Tibial nerve (tissue), 4 donors: ENCODE results near the gene CYSRT1. TPM values are rescaled to one million over a fixed set of nuclear protein-coding genes. Genes with fewer than 3 reads are reported as not detected.

Experiments used
- DNase-seq, 2 donors: peaks; one replicate each; pipeline ENCODE4 v3.0.0-alpha.2; 2019; ENCODE audit warnings: low spot score in 2 of 2
- H3K27ac ChIP-seq, 4 donors: fragments of 200-600 bp; sonication (generic) in 3 of 4; one replicate each; pipeline ENCODE4 v1.5.1; 2017 to 2019; ENCODE audit warnings: mild to moderate bottlenecking in 1 of 4
- H3K27me3 ChIP-seq, 2 donors: fragments of 200-600 bp; sonication (generic) in 1 of 2; one replicate each; pipeline versions ENCODE4 v1.5.1 to v1.6.0; 2017 to 2019
- H3K36me3 ChIP-seq, 3 donors: fragments of 200-600 bp; sonication (generic); one replicate each; pipeline ENCODE4 v1.5.1; 2018 to 2019
- H3K4me1 ChIP-seq, 4 donors: fragments of 200-600 bp; sonication (generic) in 3 of 4; one replicate each; pipeline ENCODE4 v1.5.1; 2017 to 2019
- H3K4me3 ChIP-seq, 4 donors: fragments of 200-600 bp; sonication (generic) in 3 of 4; one replicate each; pipeline ENCODE4 v1.5.1; 2017 to 2019; ENCODE audit warnings: mild to moderate bottlenecking in 1 of 4, moderate library complexity in 1 of 4
- H3K9me3 ChIP-seq, 4 donors: fragments of 200-600 bp; sonication (generic) in 3 of 4; one replicate each; pipeline ENCODE4 v1.5.1; 2017 to 2019
- EP300 ChIP-seq, 2 donors: sonication (generic); formaldehyde crosslinking; IDR thresholded peaks; one replicate each; pipeline ENCODE4 v1.6.1; 2017; ENCODE audit warnings: antibody characterized with exemption in 2 of 2, mild to moderate bottlenecking in 1 of 2
- POLR2A ChIP-seq, 2 donors: fragments of 450-650 bp; IDR thresholded peaks; one replicate each; pipeline ENCODE4 v1.6.1; 2017; ENCODE audit warnings: antibody characterized with exemption in 2 of 2, mild to moderate bottlenecking in 2 of 2, moderate library complexity in 2 of 2
- WGBS, 2 donors: methylation state at CpG; one replicate each; pipeline ENCODE4 v1.1.5; 2018; 5-methylcytosine and 5-hydroxymethylcytosine counted together
- total RNA-seq, 4 donors: library from RNA; depleted of rRNA; stranded (reverse); fragments of >200 nt; gene quantifications; one replicate each; pipeline ENCODE4 v1.1.0, GENCODE V29; 2016
- TF ChIP-seq, protein P1 (sequence below), 5 experiments: fragments of 200-600 bp in 3 of 5; fragments of 450-650 bp in 2 of 5; sonication (generic) in 3 of 5; IDR thresholded peaks; one replicate each; pipeline ENCODE4 v1.5.1; 2016 to 2019; ENCODE audit warnings: antibody characterized with exemption in 5 of 5, mild to moderate bottlenecking in 3 of 5, moderate library complexity in 2 of 5

CYSRT1 gene
- total RNA-seq, 4 donors from 2014 or later: not detected

DNA sequence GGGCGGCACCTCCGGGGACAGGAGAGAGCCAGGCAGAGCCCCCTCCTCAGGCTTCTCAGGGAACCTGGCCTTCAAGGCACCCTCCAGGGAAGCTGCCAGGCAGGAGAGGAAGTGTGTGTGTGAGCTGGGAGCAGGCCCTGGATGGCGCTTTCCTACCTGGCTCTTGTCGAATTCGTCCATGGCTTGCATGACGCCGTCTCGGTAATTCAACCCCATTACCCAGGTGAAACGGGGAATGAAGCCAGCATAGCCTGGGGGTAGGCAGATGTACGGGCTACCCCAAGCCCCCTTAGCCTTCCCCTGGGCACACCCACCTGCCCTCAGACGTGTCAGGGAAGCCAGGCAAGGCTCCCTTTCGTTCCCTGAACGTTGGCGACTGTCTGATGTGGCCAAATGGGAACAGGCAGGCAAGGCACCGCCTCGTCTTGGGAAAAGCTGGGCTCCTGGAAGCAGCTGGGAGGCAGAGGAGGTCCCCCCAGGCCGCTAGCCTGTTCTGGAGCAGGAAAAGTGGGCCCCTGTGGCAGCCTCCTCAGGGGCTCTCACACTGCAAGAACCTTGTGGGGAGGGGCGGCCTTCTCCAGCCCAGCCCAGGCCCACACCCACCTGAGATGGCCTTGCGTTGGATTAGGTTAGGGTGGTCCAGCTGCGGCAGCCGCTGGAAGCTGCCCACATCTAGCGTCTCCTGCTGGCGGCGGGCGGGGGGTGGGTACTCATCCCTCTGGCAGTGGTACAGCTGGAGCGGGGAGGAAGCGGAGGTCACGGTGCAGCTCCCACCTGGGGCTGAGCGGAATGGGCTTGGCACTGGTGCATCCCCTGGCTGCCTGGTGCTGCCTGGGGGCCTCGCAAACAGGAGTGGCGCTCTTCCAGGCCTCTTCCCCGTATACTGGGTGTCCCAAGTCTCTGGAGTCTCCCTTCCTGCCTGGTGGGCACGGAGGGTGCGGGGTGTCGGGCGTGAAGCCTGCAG is 19.8 kb downstream of the CYSRT1 start:
- WGBS, 2 donors: 57 to 74% methylated on average over 23 to 30 of the region's 36 CpGs
- Histone ChIP-seq H3K27me3 (no peaks in the 10 kb centered on the region), H3K27ac (no peak overlapping the region), H3K9me3 (no peaks in the 10 kb centered on the region), H3K4me1 (peaks cover 0 to 36% (median 17%) of the 10 kb centered on the region in 4 donors), H3K4me3 (no peak overlapping the region), H3K36me3 (peaks cover 0 to 20% (median 10%) of the 10 kb centered on the region in 3 donors)
- DNase-seq: no peak
- TF ChIP-seq EP300 (IDR thresholded peaks at IDR 0.05): no peak
- no peak for TF ChIP-seq POLR2A (IDR thresholded peaks at IDR 0.05)
- TF ChIP-seq, protein P1, sequence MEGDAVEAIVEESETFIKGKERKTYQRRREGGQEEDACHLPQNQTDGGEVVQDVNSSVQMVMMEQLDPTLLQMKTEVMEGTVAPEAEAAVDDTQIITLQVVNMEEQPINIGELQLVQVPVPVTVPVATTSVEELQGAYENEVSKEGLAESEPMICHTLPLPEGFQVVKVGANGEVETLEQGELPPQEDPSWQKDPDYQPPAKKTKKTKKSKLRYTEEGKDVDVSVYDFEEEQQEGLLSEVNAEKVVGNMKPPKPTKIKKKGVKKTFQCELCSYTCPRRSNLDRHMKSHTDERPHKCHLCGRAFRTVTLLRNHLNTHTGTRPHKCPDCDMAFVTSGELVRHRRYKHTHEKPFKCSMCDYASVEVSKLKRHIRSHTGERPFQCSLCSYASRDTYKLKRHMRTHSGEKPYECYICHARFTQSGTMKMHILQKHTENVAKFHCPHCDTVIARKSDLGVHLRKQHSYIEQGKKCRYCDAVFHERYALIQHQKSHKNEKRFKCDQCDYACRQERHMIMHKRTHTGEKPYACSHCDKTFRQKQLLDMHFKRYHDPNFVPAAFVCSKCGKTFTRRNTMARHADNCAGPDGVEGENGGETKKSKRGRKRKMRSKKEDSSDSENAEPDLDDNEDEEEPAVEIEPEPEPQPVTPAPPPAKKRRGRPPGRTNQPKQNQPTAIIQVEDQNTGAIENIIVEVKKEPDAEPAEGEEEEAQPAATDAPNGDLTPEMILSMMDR (IDR thresholded peaks at IDR 0.05): no peak

DNA sequence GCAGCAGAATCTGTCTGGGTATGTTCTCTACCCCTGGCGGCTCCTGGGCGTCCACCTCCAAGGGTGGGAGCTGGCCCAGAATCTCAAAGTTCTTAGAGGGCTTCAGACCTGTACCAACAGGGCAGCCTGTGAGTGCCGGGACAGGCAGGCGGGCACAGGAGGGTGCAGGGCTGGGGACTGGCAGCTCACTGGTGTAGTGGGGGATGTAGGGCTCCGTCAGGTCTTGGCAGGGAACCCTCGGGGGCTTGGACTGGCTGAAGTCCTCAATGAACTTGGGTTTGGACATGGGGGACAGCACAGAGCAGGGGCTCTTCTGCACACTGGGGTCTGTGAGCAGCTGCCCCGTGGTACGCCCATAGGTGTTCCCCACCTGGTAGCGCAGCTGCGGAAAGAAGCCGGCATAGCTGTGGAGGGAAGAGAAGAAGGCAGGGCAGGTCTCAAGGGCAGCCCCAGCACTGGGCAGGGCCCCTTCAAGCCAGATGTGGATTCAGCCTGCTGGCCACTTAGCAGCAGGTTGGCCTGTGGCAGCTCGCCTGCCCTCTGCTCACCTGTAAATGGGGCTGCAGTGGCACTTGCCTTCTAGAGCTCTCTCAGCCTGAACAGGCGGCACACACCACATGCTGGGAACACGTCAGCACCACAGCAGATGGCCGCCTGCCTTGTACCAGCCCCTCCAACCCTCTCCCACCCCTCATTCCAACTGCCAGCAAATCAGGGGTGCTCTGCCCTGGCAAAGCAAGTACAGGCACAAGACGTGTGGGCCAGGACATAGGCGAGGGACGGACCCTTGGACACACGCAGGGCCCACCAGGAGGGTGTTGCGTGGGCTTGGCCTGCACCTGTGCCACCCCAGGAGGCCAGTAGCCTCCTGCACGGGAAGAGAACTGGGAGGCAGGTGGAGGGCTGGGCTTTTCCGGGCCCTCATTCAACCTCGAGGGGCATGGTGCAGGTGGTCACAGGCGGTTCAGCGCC is 20.8 kb downstream of the CYSRT1 start:
- peaks cover 0 to 39% (median 16%) of the 10 kb centered on the region in 4 donors for H3K4me1 ChIP-seq
- no peak for DNase-seq
- H3K27me3 ChIP-seq: no peaks in the 10 kb centered on the region
- H3K9me3 ChIP-seq: no peaks in the 10 kb centered on the region
- 88 to 90% methylated on average over 24 to 25 of the region's 25 CpGs for WGBS, 2 donors
- H3K27ac ChIP-seq: no peak overlapping the region
- no peak overlapping the region for H3K4me3 ChIP-seq
- TF ChIP-seq, protein P1 (IDR thresholded peaks at IDR 0.05): no peak
- TF ChIP-seq POLR2A (IDR thresholded peaks at IDR 0.05): no peak
- TF ChIP-seq EP300 (IDR thresholded peaks at IDR 0.05): no peak
- H3K36me3 ChIP-seq: peaks cover 0 to 20% (median 10%) of the 10 kb centered on the region in 3 donors

DNA sequence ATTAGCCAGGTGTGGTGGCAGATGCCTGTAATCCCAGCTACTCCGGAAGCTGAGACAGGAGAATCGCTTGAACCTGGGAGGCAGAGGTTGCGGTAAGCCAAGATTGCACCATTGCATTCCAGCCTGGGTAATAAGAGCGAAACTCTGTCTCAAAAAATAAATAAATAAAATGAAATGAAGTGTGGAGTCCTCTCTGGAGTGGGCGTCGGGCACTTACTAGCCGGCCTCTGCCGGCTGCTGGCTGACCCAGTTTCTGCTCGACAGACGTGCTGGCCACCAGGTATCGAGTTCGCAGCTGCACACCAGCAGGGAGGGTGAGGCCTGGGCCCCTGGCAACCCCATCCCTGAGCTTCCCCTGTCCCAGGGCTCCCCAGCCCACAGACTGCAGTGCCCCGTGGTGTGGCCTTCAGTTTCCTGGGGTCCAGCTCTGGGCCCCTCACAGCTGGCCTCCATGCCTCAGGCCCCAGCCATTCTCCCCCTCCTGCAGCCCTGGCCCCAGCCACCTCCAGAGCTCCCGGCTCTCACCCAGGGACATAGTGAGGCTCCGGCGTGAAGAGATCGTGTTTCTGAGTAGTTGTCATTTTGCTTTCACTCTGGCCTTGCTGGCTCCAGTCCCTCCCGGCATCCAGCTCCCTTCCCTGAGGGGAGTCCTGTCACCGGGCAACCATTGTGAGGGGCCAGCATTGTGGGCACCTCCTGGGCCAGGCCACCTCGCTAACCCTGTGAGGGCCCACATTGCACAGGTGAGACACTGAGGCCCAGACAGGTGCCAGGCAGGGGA is 22.4 kb downstream of the CYSRT1 start:
- DNase-seq: no peak
- H3K4me1 ChIP-seq: peaks cover 0 to 36% (median 8%) of the 10 kb centered on the region in 4 donors
- WGBS, 2 donors: 68% methylated on average over 20 of the region's 20 CpGs

DNA sequence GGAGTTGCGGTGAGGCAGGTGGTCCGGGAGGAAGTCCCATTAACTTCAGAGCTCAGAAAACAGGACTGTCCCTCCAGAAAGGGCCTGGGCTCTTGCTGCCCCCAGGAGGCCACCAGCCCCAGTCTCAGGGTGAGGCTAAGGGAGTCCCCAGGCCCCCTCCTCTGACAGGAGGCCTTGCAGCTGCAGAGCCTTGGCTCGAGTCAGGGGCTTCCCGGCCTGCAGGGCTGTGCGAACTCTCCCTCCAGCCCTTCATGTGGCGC is 22.9 kb downstream of the CYSRT1 start:
- TF ChIP-seq EP300 (IDR thresholded peaks at IDR 0.05) (no peak), POLR2A (IDR thresholded peaks at IDR 0.05) (no peak)
- TF ChIP-seq, protein P1 (IDR thresholded peaks at IDR 0.05): no peak
- no peak overlapping the region for H3K4me3 ChIP-seq
- no peak for DNase-seq
- WGBS, 2 donors: 85 to 86% methylated on average over 5 to 6 of the region's 6 CpGs
- no peaks in the 10 kb centered on the region for H3K27me3 ChIP-seq
- H3K27ac ChIP-seq: no peak overlapping the region
- H3K9me3 ChIP-seq: no peaks in the 10 kb centered on the region
- H3K4me1 ChIP-seq: peaks cover 0 to 31% (median 3%) of the 10 kb centered on the region in 4 donors
- peaks cover 0 to 11% (median 3%) of the 10 kb centered on the region in 3 donors for H3K36me3 ChIP-seq

More for the DNA sequence above, 22.4 kb downstream of the CYSRT1 start:
- H3K9me3 ChIP-seq: no peaks in the 10 kb centered on the region
- TF ChIP-seq POLR2A (IDR thresholded peaks at IDR 0.05) (no peak), EP300 (IDR thresholded peaks at IDR 0.05) (no peak)
- TF ChIP-seq, protein P1 (IDR thresholded peaks at IDR 0.05): no peak
- H3K27ac ChIP-seq: no peak overlapping the region
- H3K4me3 ChIP-seq: no peak overlapping the region
- H3K36me3 ChIP-seq: peaks cover 0 to 16% (median 8%) of the 10 kb centered on the region in 3 donors
- no peaks in the 10 kb centered on the region for H3K27me3 ChIP-seq
